Measurements from ENCODE around the gene CELF4. TPM values are rescaled to one million over a fixed set of nuclear protein-coding genes. Genes with fewer than 3 reads are reported as not detected.

CELF4 gene
- total and polyA plus RNA-seq, 5 donors from 2014 or later: 0.08 to 0.30 (median 0.08) TPM; not detected in 2

DNA sequence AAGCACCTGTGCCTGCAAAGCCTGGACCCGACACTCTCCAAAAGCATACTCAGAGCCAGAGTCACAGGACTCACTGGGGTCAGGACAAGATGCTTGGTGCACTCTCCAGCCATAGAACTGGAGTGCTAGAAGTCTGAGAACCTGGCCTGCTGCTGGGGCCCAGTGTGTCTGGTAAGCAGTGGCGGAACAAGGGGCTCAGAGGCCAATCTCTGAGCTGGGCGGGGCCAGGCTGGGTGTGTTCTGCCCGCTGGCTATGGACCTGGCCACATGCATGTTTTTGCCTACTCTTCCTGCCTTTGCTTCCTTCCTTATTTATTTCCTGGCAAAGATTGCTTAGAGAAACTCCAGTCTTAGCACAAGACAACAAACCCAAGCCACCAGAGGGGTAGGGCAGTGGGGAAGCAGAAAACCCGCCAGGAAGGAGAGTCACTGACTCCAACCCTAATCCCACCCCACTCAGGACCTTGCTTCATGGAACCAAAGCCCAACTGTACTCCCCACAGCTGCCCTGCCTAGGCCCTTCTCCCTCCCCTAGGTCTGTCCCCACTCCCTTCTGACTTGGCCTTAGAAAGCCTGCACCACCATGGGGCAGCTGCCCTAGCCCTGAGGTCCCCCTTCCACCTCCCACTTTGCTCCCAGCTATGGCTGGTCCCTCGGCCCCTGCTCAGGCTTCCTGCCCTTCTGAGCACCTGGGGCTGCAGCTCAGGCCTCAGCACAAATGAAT lies 315.5 kb downstream of the CELF4 start:
- no peak overlapping the region for H3K27ac ChIP-seq (ENCODE audit: insufficient read depth, low read length, poor library complexity, severe bottlenecking)
- no peak overlapping the region for H3K4me3 ChIP-seq (ENCODE audit: low read depth, low read length)
- Mint-ChIP-seq H3K36me3 (no peaks in the 10 kb centered on the region), H3K4me1 (peaks cover 0 to 6% (median 4%) of the 10 kb centered on the region in 4 donors), H3K27me3 (peaks cover 37% of the 10 kb centered on the region), H3K27ac (no peak overlapping the region), H3K9me3 (peaks cover 0 to 3% (median 0%) of the 10 kb centered on the region in 7 donors), H3K4me3 (no peak overlapping the region)
- H3K4me1 ChIP-seq (ENCODE audit: control insufficient read depth, insufficient read depth, low read length, poor library complexity, severe bottlenecking): no peaks in the 10 kb centered on the region
- peaks cover 3% of the 10 kb centered on the region for H3K27me3 ChIP-seq (ENCODE audit: control insufficient read depth, insufficient read depth, low read length)
- no peaks in the 10 kb centered on the region for H3K36me3 ChIP-seq (ENCODE audit: control insufficient read depth, insufficient read depth, low read length)
- ATAC-seq (ENCODE audit: low read depth in 2 of 2) (no peak), DNase-seq (no peak)
- H3K9me3 ChIP-seq (ENCODE audit: control insufficient read depth in 2 of 2, low read length in 2 of 2): no peaks in the 10 kb centered on the region

- no peaks in the 10 kb centered on the region for H3K36me3 ChIP-seq (ENCODE audit: control insufficient read depth, insufficient read depth, low read length)
- H3K27me3 ChIP-seq (ENCODE audit: control insufficient read depth, insufficient read depth, low read length): peaks cover 7% of the 10 kb centered on the region
- H3K4me1 Mint-ChIP-seq: no peaks in the 10 kb centered on the region
- no peaks in the 10 kb centered on the region for H3K4me1 ChIP-seq (ENCODE audit: control insufficient read depth, insufficient read depth, low read length, poor library complexity, severe bottlenecking)
- H3K27ac ChIP-seq (ENCODE audit: insufficient read depth, low read length, poor library complexity, severe bottlenecking): no peak overlapping the region
- no peak overlapping the region for H3K27ac Mint-ChIP-seq
- H3K4me3 Mint-ChIP-seq: no peak overlapping the region
- no peaks in the 10 kb centered on the region for H3K9me3 ChIP-seq (ENCODE audit: control insufficient read depth in 2 of 2, low read length in 2 of 2)
- peaks cover 38% of the 10 kb centered on the region for H3K27me3 Mint-ChIP-seq
- peaks cover 0 to 3% (median 0%) of the 10 kb centered on the region in 7 donors for H3K9me3 Mint-ChIP-seq
- DNase-seq (no peak), ATAC-seq (ENCODE audit: low read depth in 2 of 2) (no peak)
- H3K36me3 Mint-ChIP-seq: no peaks in the 10 kb centered on the region
- no peak overlapping the region for H3K4me3 ChIP-seq (ENCODE audit: low read depth, low read length)
Measured at GRCh38 chr18:37249171-37249886, 316.3 kb downstream of the CELF4 start.

- H3K4me1 ChIP-seq (ENCODE audit: control insufficient read depth, insufficient read depth, low read length, poor library complexity, severe bottlenecking): no peaks in the 10 kb centered on the region
- ATAC-seq (ENCODE audit: low read depth in 2 of 2): no peak
Measured at GRCh38 chr18:37248281-37248680, 317.3 kb downstream of the CELF4 start.

DNA sequence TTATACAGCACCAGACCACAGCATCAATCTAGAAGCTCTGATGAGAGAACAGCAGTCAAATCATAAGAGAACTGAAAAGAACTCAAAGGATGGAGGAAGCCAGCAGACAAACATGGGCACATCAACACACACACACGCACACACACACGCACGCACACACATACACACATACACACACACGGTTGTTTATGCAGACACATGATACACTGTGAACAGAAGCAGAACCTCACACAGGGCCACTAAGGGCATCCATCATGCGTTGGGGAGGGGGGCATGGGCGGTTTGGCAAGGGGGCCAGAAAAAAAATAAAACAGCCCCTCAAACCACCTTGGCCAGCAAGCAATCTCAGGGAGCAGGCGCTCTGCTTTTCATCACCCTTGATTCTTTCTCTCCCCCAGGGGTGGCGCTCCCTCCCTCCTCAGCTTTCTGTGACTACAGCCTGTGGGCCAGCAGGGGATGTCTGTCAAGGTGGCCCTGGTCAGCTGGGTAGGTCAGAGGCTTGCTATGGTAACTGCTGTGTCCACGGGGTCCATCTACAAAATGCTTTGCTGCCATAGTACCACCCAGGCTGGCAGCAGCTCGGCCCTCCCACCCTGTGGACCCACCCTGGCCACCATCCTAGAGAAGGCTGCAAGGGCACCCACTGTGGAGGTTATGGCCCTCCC lies 318.0 kb downstream of the CELF4 start:
- peaks cover 0 to 4% (median 0%) of the 10 kb centered on the region in 4 donors for H3K4me1 Mint-ChIP-seq
- no peaks in the 10 kb centered on the region for H3K36me3 ChIP-seq (ENCODE audit: control insufficient read depth, insufficient read depth, low read length)
- ATAC-seq (ENCODE audit: low read depth in 2 of 2): no peak
- peaks cover 0 to 6% (median 2%) of the 10 kb centered on the region in 7 donors for H3K9me3 Mint-ChIP-seq
- no peaks in the 10 kb centered on the region for H3K4me1 ChIP-seq (ENCODE audit: control insufficient read depth, insufficient read depth, low read length, poor library complexity, severe bottlenecking)
- H3K27me3 Mint-ChIP-seq: peaks cover 45% of the 10 kb centered on the region
- no peak for DNase-seq
- H3K36me3 Mint-ChIP-seq: no peaks in the 10 kb centered on the region
- H3K9me3 ChIP-seq (ENCODE audit: control insufficient read depth in 2 of 2, low read length in 2 of 2): no peaks in the 10 kb centered on the region
- H3K4me3 ChIP-seq (ENCODE audit: low read depth, low read length): no peak overlapping the region
- no peak overlapping the region for H3K27ac Mint-ChIP-seq
- H3K27me3 ChIP-seq (ENCODE audit: control insufficient read depth, insufficient read depth, low read length): peaks cover 7% of the 10 kb centered on the region
- H3K4me3 Mint-ChIP-seq: no peak overlapping the region
- no peak overlapping the region for H3K27ac ChIP-seq (ENCODE audit: insufficient read depth, low read length, poor library complexity, severe bottlenecking)

More at GRCh38 chr18:37248281-37248680, 317.3 kb downstream of the CELF4 start:
- Histone ChIP-seq H3K27me3 (ENCODE audit: control insufficient read depth, insufficient read depth, low read length) (peaks cover 7% of the 10 kb centered on the region), H3K4me3 (ENCODE audit: low read depth, low read length) (no peak overlapping the region), H3K36me3 (ENCODE audit: control insufficient read depth, insufficient read depth, low read length) (no peaks in the 10 kb centered on the region), H3K27ac (ENCODE audit: insufficient read depth, low read length, poor library complexity, severe bottlenecking) (no peak overlapping the region), H3K9me3 (ENCODE audit: control insufficient read depth in 2 of 2, low read length in 2 of 2) (no peaks in the 10 kb centered on the region)
- H3K36me3 Mint-ChIP-seq: no peaks in the 10 kb centered on the region
- peaks cover 0 to 6% (median 2%) of the 10 kb centered on the region in 7 donors for H3K9me3 Mint-ChIP-seq
- H3K4me3 Mint-ChIP-seq: no peak overlapping the region
- H3K27ac Mint-ChIP-seq: no peak overlapping the region
- H3K4me1 Mint-ChIP-seq: peaks cover 0 to 4% (median 0%) of the 10 kb centered on the region in 4 donors
- H3K27me3 Mint-ChIP-seq: peaks cover 45% of the 10 kb centered on the region
- no peak for DNase-seq

- Histone ChIP-seq H3K9me3 (ENCODE audit: control insufficient read depth in 2 of 2, low read length in 2 of 2) (no peaks in the 10 kb centered on the region), H3K4me1 (ENCODE audit: control insufficient read depth, insufficient read depth, low read length, poor library complexity, severe bottlenecking) (no peaks in the 10 kb centered on the region), H3K27ac (ENCODE audit: insufficient read depth, low read length, poor library complexity, severe bottlenecking) (no peak overlapping the region), H3K27me3 (ENCODE audit: control insufficient read depth, insufficient read depth, low read length) (peaks cover 7% of the 10 kb centered on the region), H3K4me3 (ENCODE audit: low read depth, low read length) (no peak overlapping the region), H3K36me3 (ENCODE audit: control insufficient read depth, insufficient read depth, low read length) (no peaks in the 10 kb centered on the region)
- no peak overlapping the region for H3K4me3 Mint-ChIP-seq
- peaks cover 0 to 6% (median 2%) of the 10 kb centered on the region in 7 donors for H3K9me3 Mint-ChIP-seq
- no peak overlapping the region for H3K27ac Mint-ChIP-seq
- H3K27me3 Mint-ChIP-seq: peaks cover 41% of the 10 kb centered on the region
- no peaks in the 10 kb centered on the region for H3K36me3 Mint-ChIP-seq
- DNase-seq (no peak), ATAC-seq (ENCODE audit: low read depth in 2 of 2) (no peak)
- peaks cover 0 to 4% (median 0%) of the 10 kb centered on the region in 4 donors for H3K4me1 Mint-ChIP-seq
Measured at GRCh38 chr18:37246779-37247340, 318.7 kb downstream of the CELF4 start.

GRCh38 chr18:37244618-37245017 lies 321.0 kb downstream of the CELF4 start:
- H3K4me3 ChIP-seq (ENCODE audit: low read depth, low read length): no peak overlapping the region
- ATAC-seq (ENCODE audit: low read depth in 2 of 2): no peak
- Mint-ChIP-seq H3K9me3 (peaks cover 0 to 6% (median 2%) of the 10 kb centered on the region in 7 donors), H3K4me1 (peaks cover 0 to 4% (median 0%) of the 10 kb centered on the region in 4 donors), H3K27ac (no peak overlapping the region), H3K36me3 (no peaks in the 10 kb centered on the region), H3K27me3 (peaks cover 43% of the 10 kb centered on the region), H3K4me3 (no peak overlapping the region)
- no peak for DNase-seq
- H3K9me3 ChIP-seq (ENCODE audit: control insufficient read depth in 2 of 2, low read length in 2 of 2): no peaks in the 10 kb centered on the region
- peaks cover 7% of the 10 kb centered on the region for H3K27me3 ChIP-seq (ENCODE audit: control insufficient read depth, insufficient read depth, low read length)
- no peaks in the 10 kb centered on the region for H3K36me3 ChIP-seq (ENCODE audit: control insufficient read depth, insufficient read depth, low read length)
- no peak overlapping the region for H3K27ac ChIP-seq (ENCODE audit: insufficient read depth, low read length, poor library complexity, severe bottlenecking)
- H3K4me1 ChIP-seq (ENCODE audit: control insufficient read depth, insufficient read depth, low read length, poor library complexity, severe bottlenecking): no peaks in the 10 kb centered on the region

DNA sequence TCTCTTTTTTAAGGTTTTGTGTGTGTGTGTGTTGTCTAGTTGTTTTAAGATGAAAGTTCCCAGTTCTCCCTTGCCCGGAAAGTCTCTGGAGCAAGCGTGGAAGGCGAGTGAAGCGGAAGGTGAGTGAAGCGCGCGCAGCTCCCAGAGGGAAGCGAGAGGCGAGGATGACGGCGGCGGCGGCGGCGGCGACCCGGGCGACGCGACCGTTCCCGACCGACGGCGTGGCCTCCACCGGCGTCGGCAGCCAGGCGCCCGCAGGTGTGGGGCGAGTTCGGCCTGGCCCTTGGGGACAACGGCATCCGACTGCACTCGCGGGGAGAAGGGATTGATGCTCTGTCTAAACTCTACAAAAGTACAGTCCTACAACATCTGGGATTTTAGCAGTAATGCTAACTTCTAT lies 321.9 kb downstream of the CELF4 start:
- no peak overlapping the region for H3K4me3 Mint-ChIP-seq
- peaks cover 7% of the 10 kb centered on the region for H3K27me3 ChIP-seq (ENCODE audit: control insufficient read depth, insufficient read depth, low read length)
- no peaks in the 10 kb centered on the region for H3K9me3 ChIP-seq (ENCODE audit: control insufficient read depth in 2 of 2, low read length in 2 of 2)
- peaks cover 0 to 4% (median 0%) of the 10 kb centered on the region in 4 donors for H3K4me1 Mint-ChIP-seq
- DNase-seq (no peak), ATAC-seq (ENCODE audit: low read depth in 2 of 2) (no peak)
- peaks cover 37% of the 10 kb centered on the region for H3K27me3 Mint-ChIP-seq
- H3K4me1 ChIP-seq (ENCODE audit: control insufficient read depth, insufficient read depth, low read length, poor library complexity, severe bottlenecking): no peaks in the 10 kb centered on the region
- no peak overlapping the region for H3K27ac Mint-ChIP-seq
- H3K36me3 Mint-ChIP-seq: no peaks in the 10 kb centered on the region
- no peak overlapping the region for H3K4me3 ChIP-seq (ENCODE audit: low read depth, low read length)
- H3K27ac ChIP-seq (ENCODE audit: insufficient read depth, low read length, poor library complexity, severe bottlenecking): no peak overlapping the region
- no peaks in the 10 kb centered on the region for H3K36me3 ChIP-seq (ENCODE audit: control insufficient read depth, insufficient read depth, low read length)
- H3K9me3 Mint-ChIP-seq: peaks cover 0 to 6% (median 2%) of the 10 kb centered on the region in 7 donors
